ENCODE data around the gene MBD6. TPM values are rescaled to one million over a fixed set of nuclear protein-coding genes. Genes with fewer than 3 reads are reported as not detected.

Gene MBD6
- total RNA-seq, 1 donor from 2014 or later = 93.1 TPM

DNA sequence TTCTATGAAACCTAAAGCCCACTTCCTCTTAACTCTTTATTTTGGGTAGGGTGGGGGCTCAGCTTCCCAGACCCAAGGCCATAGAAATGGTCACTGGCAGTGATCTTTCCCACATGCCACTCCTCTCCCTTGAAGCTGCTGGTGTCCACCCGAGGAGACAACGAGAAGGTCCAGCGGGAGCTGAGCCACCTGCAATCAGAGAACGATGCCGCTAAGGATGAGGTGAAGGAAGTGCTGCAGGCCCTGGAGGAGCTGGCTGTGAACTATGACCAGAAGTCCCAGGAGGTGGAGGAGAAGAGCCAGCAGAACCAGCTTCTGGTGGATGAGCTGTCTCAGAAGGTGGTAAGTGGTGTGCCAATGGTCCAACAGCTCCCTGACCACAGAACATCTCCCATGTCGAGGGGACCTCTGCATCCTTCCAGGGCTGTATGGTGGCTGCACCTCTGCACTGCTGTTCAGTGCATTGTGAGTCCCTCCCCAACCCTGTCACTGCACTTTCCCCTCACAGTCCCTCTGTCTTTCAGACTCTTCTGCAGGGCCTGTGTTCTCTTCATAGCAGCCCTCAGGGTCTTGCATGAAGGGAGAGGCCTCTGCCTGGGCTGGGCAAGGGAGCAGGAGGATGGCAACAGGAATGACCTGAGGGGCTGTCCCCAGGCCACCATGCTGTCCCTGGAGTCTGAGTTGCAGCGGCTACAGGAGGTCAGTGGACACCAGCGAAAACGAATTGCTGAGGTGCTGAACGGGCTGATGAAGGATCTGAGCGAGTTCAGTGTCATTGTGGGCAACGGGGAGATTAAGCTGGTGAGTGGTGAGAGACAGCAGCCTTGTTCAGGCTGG lies 49.5 kb downstream of the MBD6 start:
- H3K27me3 ChIP-seq (ENCODE audit: low read depth) = no peaks in the 10 kb centered on the region
- no peak overlapping the region for H3K4me3 ChIP-seq
- TF ChIP-seq, protein P1, sequence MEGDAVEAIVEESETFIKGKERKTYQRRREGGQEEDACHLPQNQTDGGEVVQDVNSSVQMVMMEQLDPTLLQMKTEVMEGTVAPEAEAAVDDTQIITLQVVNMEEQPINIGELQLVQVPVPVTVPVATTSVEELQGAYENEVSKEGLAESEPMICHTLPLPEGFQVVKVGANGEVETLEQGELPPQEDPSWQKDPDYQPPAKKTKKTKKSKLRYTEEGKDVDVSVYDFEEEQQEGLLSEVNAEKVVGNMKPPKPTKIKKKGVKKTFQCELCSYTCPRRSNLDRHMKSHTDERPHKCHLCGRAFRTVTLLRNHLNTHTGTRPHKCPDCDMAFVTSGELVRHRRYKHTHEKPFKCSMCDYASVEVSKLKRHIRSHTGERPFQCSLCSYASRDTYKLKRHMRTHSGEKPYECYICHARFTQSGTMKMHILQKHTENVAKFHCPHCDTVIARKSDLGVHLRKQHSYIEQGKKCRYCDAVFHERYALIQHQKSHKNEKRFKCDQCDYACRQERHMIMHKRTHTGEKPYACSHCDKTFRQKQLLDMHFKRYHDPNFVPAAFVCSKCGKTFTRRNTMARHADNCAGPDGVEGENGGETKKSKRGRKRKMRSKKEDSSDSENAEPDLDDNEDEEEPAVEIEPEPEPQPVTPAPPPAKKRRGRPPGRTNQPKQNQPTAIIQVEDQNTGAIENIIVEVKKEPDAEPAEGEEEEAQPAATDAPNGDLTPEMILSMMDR (IDR thresholded peaks at IDR 0.05) = no peak
- no peaks in the 10 kb centered on the region for H3K4me1 ChIP-seq
- no peak overlapping the region for H3K27ac ChIP-seq
- DNase-seq = no peak
- intact Hi-C loops (cut with DNase I) = no loop called here
- no peaks in the 10 kb centered on the region for H3K9me3 ChIP-seq
- no peak for ATAC-seq
- no peaks in the 10 kb centered on the region for H3K36me3 ChIP-seq

DNA sequence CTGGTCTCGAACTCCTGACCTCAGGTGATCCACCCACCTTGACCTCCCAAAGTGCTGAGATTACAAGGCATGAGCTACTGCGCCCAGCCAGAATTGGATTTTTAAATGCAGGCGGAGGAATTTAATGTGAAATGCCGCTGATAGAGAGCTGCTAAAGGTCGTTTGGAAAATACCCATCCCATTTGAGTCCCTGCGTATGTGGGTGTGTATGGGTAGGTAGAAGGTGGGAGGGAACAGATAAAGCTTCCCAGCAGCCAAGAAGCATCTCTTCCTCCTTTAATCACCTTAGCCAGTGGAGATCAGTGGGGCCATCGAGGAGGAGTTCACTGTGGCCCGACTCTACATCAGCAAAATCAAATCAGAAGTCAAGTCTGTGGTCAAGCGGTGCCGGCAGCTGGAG lies 52.2 kb downstream of the MBD6 start:
- intact Hi-C loops (cut with DNase I) = no loop called here
- Histone ChIP-seq H3K27ac (no peak overlapping the region), H3K27me3 (ENCODE audit: low read depth) (no peaks in the 10 kb centered on the region), H3K4me1 (no peaks in the 10 kb centered on the region), H3K9me3 (no peaks in the 10 kb centered on the region), H3K4me3 (no peak overlapping the region), H3K36me3 (no peaks in the 10 kb centered on the region)
- ATAC-seq (no peak), DNase-seq (no peak)
- TF ChIP-seq, protein P1 (IDR thresholded peaks at IDR 0.05) = no peak

DNA sequence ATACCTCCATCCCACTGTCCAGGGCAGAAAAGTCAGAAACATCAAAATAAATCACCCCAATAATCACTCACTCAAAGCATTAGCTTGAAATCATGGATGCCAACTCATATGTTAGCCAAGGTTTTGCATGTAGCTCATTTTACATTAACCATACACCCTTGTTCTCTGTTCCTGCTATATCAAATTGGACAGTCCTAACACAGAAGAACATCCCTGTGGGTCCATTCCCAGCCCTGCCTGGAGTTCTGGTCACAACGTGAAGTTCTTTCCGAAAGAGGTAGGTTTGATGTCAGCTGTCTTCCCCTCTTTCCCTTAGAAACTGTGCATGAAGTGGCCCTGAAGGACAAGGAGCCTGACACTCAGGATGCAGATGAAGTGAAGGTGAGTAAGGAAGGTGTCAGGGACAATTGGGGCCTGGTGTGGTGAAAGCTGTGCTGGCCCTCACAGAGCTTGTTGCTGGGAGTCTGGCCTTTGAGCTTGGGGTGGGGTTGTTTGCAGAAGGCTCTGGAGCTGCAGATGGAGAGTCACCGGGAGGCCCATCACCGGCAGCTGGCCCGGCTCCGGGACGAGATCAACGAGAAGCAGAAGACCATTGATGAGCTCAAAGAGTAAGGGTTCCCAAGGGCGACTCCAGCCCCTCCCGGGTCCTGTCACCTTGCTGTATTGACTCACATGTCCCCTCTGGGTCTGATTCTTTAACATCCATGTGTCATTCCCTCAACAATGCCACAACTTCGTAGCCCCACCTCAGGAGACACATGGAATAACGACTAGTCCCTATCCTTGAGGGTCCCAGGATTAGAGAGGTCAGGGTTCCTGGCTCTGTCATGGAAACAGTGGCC lies 53.4 kb downstream of the MBD6 start:
- no peaks in the 10 kb centered on the region for H3K4me1 ChIP-seq

DNA sequence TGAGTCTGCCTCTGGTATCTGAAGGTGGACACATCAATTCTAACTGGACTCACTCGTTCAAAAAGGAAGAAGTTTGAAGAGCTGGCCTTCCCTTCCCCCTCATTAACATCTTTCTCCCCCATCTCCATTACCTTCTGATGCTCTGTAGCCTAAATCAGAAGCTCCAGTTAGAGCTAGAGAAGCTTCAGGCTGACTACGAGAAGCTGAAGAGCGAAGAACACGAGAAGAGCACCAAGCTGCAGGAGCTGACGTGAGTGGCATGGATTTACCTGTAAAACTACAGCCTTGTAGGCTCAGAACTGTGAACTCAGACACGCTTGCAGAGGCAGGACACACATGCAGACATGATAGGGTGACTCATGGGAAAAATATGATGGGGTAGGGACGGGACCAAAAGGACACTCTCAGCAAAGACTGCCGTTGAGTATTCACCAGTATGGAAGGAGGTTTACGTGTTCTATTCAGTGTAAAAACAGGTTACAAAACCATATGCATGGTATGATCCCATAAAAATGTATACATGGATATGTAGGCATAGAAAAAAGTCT lies 54.1 kb downstream of the MBD6 start:
- ATAC-seq = no peak
- Histone ChIP-seq H3K27me3 (ENCODE audit: low read depth) (no peaks in the 10 kb centered on the region), H3K4me1 (no peaks in the 10 kb centered on the region), H3K4me3 (no peak overlapping the region), H3K27ac (no peak overlapping the region), H3K9me3 (no peaks in the 10 kb centered on the region), H3K36me3 (no peaks in the 10 kb centered on the region)
- TF ChIP-seq, protein P1 (IDR thresholded peaks at IDR 0.05) = no peak
- no peak for DNase-seq
- intact Hi-C loops (cut with DNase I) = no loop called here

More for the DNA sequence above, 53.4 kb downstream of the MBD6 start:
- Histone ChIP-seq H3K27ac (no peak overlapping the region), H3K36me3 (no peaks in the 10 kb centered on the region), H3K27me3 (ENCODE audit: low read depth) (no peaks in the 10 kb centered on the region), H3K4me3 (no peak overlapping the region), H3K9me3 (no peaks in the 10 kb centered on the region)
- TF ChIP-seq, protein P1 (IDR thresholded peaks at IDR 0.05) = no peak
- intact Hi-C loops (cut with DNase I) = no loop called here
- ATAC-seq (no peak), DNase-seq (no peak)

DNA sequence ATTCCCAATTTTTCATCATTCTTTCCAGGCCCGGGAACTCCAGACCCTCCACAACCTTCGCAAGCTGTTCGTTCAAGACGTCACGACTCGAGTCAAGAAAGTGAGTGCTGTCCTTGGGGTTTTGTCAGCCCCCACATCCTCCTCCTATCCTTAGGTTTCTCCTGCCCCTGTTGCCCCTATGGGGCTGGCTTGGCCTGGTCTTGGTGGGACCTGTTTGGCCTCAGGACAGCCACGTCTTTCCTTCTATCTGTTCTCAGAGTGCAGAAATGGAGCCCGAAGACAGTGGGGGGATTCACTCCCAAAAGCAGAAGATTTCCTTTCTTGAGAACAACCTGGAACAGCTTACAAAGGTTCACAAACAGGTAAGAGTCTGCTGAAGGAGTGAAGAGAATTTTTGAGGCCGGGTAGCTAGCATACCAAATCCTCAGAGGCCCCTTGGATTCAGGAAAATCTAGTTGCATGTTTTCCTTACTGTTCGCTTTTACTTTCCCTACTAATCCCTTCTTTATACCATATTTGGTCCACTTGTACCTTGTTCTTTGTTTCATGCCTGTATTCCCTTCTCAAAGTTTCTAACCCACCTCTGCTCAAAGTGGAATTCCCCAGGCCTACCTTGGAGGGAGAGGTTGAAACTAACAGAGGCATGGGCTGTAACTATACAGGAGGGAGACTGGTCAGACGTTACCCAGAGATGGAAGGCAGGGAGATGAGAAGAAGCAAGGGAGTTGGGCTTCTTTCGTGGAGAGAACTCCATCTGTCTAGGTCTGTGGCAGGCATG lies 55.5 kb downstream of the MBD6 start:
- intact Hi-C loops (cut with DNase I) = no loop called here
- DNase-seq (no peak), ATAC-seq (no peak)
- Histone ChIP-seq H3K4me1 (no peaks in the 10 kb centered on the region), H3K9me3 (no peaks in the 10 kb centered on the region), H3K36me3 (no peaks in the 10 kb centered on the region), H3K4me3 (no peak overlapping the region), H3K27ac (no peak overlapping the region), H3K27me3 (ENCODE audit: low read depth) (no peaks in the 10 kb centered on the region)
- TF ChIP-seq, protein P1 (IDR thresholded peaks at IDR 0.05) = no peak

Data from lower lobe of right lung (tissue), 2 donors.